ELR (cell line): ENCODE data around the gene BLOC1S1.

Source experiments
- DNase-seq: peaks from one replicate; pipeline ENCODE4 v3.0.0-alpha.2; 2015; ENCODE audit warnings: low read depth

The BLOC1S1 gene

GRCh38 chr12:55711786-55712553 lies 3.9 kb upstream of the BLOC1S1 start:
- no peak for DNase-seq

GRCh38 chr12:55712700-55713415 lies 3.0 kb upstream of the BLOC1S1 start:
- no peak for DNase-seq

GRCh38 chr12:55713721-55714120 lies 2.1 kb upstream of the BLOC1S1 start:
- peak; percentile 94 for DNase-seq

- no peak for DNase-seq
Measured at GRCh38 chr12:55715169-55715764, 579 bp upstream of the BLOC1S1 start.

- no peak for DNase-seq
Measured at GRCh38 chr12:55716582-55716957, 724 bp downstream of the BLOC1S1 start.

GRCh38 chr12:55717011-55718007 lies 1.5 kb downstream of the BLOC1S1 start:
- peak; percentile 94 for DNase-seq

GRCh38 chr12:55718015-55718414 lies 2.2 kb downstream of the BLOC1S1 start:
- peak; percentile 16 for DNase-seq

- no peak for DNase-seq
Measured at GRCh38 chr12:55718624-55719275, 2.9 kb downstream of the BLOC1S1 start.

GRCh38 chr12:55719371-55719770 lies 3.5 kb downstream of the BLOC1S1 start:
- no peak for DNase-seq

- peak; percentile 49 for DNase-seq
Measured at GRCh38 chr12:55720071-55720564, 4.3 kb downstream of the BLOC1S1 start, which contains the start of gene RDH5. Gene RDH5 (plus strand): TSS chr12:55720393. CDS start chr12:55721185, 792 bp downstream.

- peak; percentile 97 for DNase-seq
Measured at GRCh38 chr12:55720894-55721444, 5.1 kb downstream of the BLOC1S1 start.

GRCh38 chr12:55721601-55722213 lies 5.9 kb downstream of the BLOC1S1 start:
- no peak for DNase-seq

GRCh38 chr12:55722948-55723347 lies 7.1 kb downstream of the BLOC1S1 start:
- DNase-seq: no peak

- no peak for DNase-seq
Measured at GRCh38 chr12:55723516-55724225, 7.8 kb downstream of the BLOC1S1 start.

GRCh38 chr12:55724226-55724939 lies 8.5 kb downstream of the BLOC1S1 start:
- DNase-seq: peak; percentile 76

GRCh38 chr12:55724940-55725309 lies 9.1 kb downstream of the BLOC1S1 start:
- no peak for DNase-seq

GRCh38 chr12:55725556-55725955 lies 9.7 kb downstream of the BLOC1S1 start:
- no peak for DNase-seq

- DNase-seq: no peak
Measured at GRCh38 chr12:55726971-55727370, 11.1 kb downstream of the BLOC1S1 start.

GRCh38 chr12:55727643-55728185 lies 11.9 kb downstream of the BLOC1S1 start:
- peak; percentile 74 for DNase-seq
